Epithelial cell of prostate (primary cell): ENCODE data around the gene RPS19.
"Not testable (repeated sequence)": the region's sequence is repeated elsewhere in the genome, so short reads cannot be mapped to it uniquely, and the experiment has no call there.

Experiments
- DNase-seq: peaks from one replicate; pipeline ENCODE4 v3.0.0-alpha.2; 2011; ENCODE audit warnings: low read depth, low spot score
- H3K27ac ChIP-seq: fragments of 450-650 bp; 2 replicates; pipeline ENCODE4 v1.5.1; 2017; ENCODE audit warnings: mild to moderate bottlenecking

The RPS19 gene

GRCh38 chr19:41910992-41911888 is 51.2 kb downstream of the RPS19 start:
- H3K27ac ChIP-seq, result no peak overlapping the region
- DNase-seq, result no peak

DNA sequence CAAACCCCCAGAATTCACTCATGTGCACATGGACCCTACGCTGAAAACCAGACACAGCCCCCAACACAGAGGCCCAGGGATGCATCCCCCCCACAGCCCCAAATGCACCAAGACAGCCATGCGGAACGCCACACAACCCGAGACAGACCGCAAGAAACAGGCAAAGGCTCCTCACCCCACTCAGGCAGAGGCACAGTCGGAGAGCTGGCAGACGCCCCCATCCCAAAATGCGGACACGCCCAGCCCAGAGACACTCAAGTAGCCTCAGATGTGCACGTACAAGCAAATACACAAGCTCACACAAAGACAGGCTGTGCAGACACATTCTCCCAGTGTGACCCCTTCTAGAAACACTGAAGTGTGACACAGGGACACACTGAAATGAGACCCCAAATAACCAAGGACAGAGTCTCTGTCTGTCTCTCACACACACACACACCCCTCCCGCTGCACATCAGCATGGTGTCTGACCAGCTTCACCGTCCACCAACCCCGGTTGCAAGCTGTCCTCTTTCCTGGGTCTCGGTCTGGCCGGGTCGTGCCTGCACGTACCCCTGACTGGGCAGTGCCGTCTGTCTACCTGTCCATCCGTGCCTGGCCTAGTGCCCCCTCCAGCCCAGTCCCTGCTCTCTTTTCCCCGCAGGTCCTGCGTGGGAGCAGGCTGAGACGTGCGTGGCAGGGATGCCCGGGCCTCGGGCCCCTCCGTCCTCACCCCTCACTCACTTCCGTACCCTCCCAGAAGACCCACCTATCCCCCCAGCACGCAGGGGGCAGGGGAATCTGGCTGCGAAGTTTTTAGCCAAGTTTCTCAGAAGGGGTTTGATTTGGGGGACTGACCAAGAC is 52.1 kb downstream of the RPS19 start:
- H3K27ac ChIP-seq, result no peak overlapping the region
- DNase-seq, result no peak

- no peak for DNase-seq
Observed at GRCh38 chr19:41912899-41913537, 53.0 kb downstream of the RPS19 start.

DNA sequence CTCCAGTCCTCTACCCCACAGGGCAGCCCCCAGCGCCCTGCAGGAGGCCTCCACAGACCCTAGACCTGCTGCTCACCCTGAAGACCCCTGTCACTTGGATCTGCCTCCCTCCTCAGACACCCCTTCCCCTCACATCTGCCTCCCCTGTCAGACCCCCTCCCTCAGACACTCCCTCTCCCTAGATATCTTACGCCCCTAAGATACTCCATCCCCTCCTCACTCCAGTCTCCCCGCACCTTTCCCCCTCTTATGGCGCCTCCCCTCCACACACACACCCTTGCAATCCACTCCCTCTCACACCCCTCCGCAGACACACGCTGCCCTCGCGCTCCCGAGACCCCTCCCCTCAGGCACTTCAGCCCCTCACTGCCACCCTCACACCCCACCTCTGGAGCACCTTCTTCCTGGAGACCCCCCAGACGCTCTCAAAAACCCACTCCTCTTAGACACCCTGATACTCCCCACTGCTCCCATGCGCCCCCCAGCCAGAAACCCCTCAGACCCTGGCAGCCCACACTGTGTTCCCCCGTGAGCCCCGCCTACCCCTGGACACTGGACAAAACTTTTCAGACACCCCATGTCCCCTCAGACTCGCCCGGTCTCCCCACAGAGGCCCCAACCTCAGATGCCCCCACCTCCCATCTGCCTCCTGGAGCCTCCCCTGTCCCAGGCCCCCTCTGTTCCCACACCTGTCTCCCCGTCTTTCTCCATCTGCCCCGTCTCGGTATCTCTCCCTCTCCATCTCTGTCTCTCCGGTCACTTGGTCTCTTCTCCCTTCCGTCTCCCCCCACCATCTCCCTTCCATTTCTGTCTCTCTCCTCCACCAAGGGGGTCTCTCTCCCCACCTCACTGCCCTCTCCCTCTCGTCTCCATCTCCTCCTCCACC is 53.7 kb downstream of the RPS19 start:
- no peak overlapping the region for H3K27ac ChIP-seq
- DNase-seq, result no peak

More at GRCh38 chr19:41912899-41913537, 53.0 kb downstream of the RPS19 start:
- no peak overlapping the region for H3K27ac ChIP-seq

GRCh38 chr19:41914424-41914834 is 54.4 kb downstream of the RPS19 start:
- not testable (repeated sequence) for H3K27ac ChIP-seq, DNase-seq

DNA sequence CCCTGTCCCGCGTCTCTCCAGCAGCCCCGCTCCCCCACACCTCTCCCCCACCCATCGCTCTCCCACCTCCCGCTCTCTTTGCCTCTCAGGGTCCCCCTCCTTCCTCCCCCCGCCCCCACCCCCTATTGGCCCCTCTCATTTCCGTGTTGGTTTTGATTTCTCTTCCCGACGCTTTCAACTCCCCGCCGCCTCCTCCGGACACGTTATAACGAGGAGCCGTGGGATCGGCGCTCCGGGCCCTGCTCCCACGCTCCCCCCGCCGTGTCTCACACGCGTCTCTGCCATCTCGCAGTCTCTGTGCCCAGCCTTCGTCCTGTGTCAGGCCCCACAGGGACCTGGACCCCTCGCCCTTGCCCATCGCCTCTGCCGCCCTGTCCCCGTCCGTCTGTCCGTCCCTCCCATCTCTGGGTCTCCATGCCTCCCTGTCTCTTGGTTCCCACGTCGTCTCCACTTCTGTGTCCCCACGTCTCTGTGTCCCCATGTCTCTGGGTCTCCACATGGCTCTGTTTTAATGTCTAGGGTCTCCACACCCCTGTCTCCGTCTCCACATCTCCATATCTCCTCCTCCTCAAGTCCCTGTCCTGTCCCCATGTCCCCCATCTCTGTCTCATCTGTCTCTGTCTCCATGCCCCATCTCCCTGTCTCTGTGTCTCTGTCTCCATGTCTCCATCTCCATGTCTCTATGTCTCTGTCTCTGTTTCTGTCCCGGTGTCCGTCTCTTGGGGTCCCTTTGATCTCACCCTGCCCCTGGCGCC is 55.1 kb downstream of the RPS19 start:
- no peak for DNase-seq
- no peak overlapping the region for H3K27ac ChIP-seq

DNA sequence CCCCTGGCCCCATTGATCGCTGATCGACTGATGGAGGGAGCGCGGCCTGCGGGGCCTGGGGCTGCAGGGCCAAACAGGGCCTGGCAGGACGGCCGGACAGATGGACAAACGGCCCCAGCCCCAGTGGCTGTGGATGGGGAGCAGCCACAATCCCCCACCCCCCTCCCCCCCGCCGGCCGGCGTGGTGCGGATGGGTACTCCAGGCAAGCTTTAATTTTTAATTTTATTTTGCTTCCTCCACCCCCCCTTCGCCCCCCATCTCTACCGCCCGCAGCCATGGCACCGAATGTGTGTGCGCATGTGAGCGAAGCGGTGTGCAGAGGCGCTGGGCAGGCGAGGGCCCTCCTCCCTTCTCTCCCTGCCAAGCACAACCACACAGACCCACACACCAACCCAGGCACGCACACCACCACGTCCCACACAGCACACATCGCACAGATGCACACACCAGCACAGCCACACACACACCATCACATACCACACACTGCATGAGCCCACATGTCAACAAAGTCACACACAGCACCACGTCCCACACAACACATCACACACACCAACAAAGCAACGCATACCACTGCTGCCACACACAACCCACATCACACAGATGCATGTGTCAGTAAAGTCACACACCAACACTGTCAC is 55.8 kb downstream of the RPS19 start:
- no peak for DNase-seq
- H3K27ac ChIP-seq, result no peak overlapping the region

DNA sequence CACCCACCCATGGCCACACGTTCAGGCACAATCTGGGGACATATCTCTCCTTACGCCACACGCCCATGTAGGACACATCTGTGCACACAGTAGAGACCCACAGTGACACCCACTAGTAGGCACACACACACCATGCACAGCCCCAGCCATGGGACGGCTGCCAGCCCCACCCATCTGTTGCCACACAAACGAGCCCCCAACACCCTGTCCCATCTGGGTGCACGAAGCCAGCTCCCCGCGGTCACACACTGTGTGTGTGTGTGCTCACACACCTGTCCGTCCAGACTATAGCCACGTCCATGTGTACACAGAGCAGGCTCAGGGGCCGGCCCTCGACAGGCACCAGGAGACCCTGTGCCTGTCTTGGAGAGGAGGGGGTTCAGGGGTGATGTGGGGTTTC is 57.6 kb downstream of the RPS19 start:
- no peak for DNase-seq
- H3K27ac ChIP-seq, result no peak overlapping the region

GRCh38 chr19:41918095-41918494 is 58.0 kb downstream of the RPS19 start:
- DNase-seq, result no peak

GRCh38 chr19:41918653-41919244 is 58.7 kb downstream of the RPS19 start:
- H3K27ac ChIP-seq, result no peak overlapping the region
- no peak for DNase-seq

More at GRCh38 chr19:41918095-41918494, 58.0 kb downstream of the RPS19 start:
- H3K27ac ChIP-seq, result no peak overlapping the region

GRCh38 chr19:41919948-41920712 is 60.1 kb downstream of the RPS19 start:
- no peak overlapping the region for H3K27ac ChIP-seq
- peak; percentile 12 for DNase-seq

- no peak overlapping the region for H3K27ac ChIP-seq
- no peak for DNase-seq
Observed at GRCh38 chr19:41920882-41921576, 61.0 kb downstream of the RPS19 start.

- DNase-seq, result no peak
- no peak overlapping the region for H3K27ac ChIP-seq
Observed at GRCh38 chr19:41921577-41922576, 61.8 kb downstream of the RPS19 start.
